Progenitor cell of endocrine pancreas (in vitro differentiated cells): ENCODE results near the gene ATP2B2. TPM values are rescaled to one million over a fixed set of nuclear protein-coding genes. Genes with fewer than 3 reads are reported as not detected.

Experiments
- DNase-seq: peaks from one replicate; pipeline ENCODE4 v3.0.0; 2021; ENCODE audit warnings: low spot score; ENCODE audit not compliant: unreplicated experiment
- H3K27ac Mint-ChIP-seq: 2 replicates; pipeline ENCODE4 v1.8.0; 2021; ENCODE audit warnings: mild to moderate bottlenecking, moderate library complexity, mixed read lengths
- H3K27me3 Mint-ChIP-seq: 2 replicates; pipeline ENCODE4 v1.8.0; 2021; ENCODE audit warnings: mixed read lengths
- H3K36me3 Mint-ChIP-seq: 2 replicates; pipeline ENCODE4 v1.8.0; 2022; ENCODE audit warnings: mixed read lengths; ENCODE audit not compliant: insufficient read depth
- H3K4me1 Mint-ChIP-seq: 2 replicates; pipeline ENCODE4 v1.8.0; 2021; ENCODE audit warnings: low read depth, mixed read lengths
- H3K4me3 Mint-ChIP-seq: 2 replicates; pipeline ENCODE4 v1.8.0; 2021; ENCODE audit warnings: low read depth, mild to moderate bottlenecking, moderate library complexity, mixed read lengths
- H3K9me3 Mint-ChIP-seq: 2 replicates; pipeline ENCODE4 v1.8.0; 2021; ENCODE audit warnings: low read depth, mixed read lengths
- total RNA-seq: library from RNA; stranded (reverse); gene quantifications from 2 replicates; pipeline ENCODE4 v1.2.1, GENCODE V29; 2021
- TF ChIP-seq, protein P1 (sequence below): fragments of 200-600 bp; sonication (generic); IDR thresholded peaks from one replicate; pipeline ENCODE4 v1.5.0; 2021; ENCODE audit warnings: antibody characterized with exemption, mild to moderate bottlenecking; ENCODE audit not compliant: unreplicated experiment

The ATP2B2 gene
- total RNA-seq, 1 donor from 2014 or later, result 0.07 TPM

DNA sequence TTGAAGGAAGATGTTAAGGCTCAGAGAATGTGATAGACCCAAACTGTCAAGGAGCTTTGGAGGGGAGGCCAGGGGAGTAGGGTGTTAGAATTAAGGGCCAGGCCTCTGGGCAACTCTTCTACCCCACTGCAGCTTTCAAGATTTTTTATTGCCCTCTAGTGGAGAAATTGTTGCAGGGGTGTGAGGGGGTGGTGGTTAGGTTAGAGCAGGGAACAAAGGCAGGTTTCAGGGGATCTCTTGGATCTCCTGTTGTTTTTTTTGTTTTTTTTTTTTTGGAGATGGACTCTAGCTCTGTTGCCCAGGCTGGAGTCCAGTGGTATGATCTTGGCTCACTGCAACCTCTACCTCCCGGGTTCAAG, 183.1 kb downstream of the ATP2B2 start:
- no peak for DNase-seq
- H3K27ac Mint-ChIP-seq, result peak overlapping the region; percentile 95
- H3K4me3 Mint-ChIP-seq, result no peak overlapping the region
- peaks cover 2% of the 10 kb centered on the region for H3K36me3 Mint-ChIP-seq
- peaks cover 6% of the 10 kb centered on the region for H3K27me3 Mint-ChIP-seq
- H3K4me1 Mint-ChIP-seq, result peaks cover 11% of the 10 kb centered on the region
- no peaks in the 10 kb centered on the region for H3K9me3 Mint-ChIP-seq
- TF ChIP-seq, protein P1, sequence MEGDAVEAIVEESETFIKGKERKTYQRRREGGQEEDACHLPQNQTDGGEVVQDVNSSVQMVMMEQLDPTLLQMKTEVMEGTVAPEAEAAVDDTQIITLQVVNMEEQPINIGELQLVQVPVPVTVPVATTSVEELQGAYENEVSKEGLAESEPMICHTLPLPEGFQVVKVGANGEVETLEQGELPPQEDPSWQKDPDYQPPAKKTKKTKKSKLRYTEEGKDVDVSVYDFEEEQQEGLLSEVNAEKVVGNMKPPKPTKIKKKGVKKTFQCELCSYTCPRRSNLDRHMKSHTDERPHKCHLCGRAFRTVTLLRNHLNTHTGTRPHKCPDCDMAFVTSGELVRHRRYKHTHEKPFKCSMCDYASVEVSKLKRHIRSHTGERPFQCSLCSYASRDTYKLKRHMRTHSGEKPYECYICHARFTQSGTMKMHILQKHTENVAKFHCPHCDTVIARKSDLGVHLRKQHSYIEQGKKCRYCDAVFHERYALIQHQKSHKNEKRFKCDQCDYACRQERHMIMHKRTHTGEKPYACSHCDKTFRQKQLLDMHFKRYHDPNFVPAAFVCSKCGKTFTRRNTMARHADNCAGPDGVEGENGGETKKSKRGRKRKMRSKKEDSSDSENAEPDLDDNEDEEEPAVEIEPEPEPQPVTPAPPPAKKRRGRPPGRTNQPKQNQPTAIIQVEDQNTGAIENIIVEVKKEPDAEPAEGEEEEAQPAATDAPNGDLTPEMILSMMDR, result peak; percentile 29

DNA sequence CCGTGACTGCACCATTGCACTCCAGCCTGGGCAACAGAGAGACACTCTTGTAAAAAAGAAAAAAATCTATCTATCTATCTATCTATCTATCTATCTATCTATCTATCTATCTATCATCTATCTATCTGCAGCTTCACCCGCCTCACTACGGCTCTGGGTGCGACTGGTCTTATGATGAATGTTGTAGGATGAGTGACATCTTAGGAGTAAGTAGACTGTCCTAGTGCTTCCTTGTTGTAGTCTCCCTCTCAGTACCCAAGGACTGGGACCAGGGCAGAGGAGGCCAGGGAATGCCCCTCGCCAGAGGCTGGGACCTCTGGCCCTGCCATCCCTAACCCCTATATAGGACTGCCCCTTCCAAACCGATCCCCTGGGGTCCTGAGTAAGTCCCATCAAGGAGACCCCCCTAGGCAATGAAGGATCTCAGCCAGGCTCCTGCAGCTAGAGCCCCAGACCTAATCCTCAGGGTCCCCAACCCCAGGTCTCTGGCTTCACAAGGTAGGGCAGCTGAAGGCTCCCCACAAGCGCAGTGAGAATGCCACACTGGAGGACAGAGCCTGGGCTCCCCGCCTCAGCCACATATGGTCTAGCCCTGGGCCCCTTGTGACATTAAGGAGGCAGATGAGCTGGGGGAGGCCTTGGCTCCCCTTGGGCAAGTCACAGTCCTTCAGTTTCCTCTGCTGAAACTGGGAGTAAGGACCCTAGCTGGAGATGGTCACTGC, 183.6 kb downstream of the ATP2B2 start:
- TF ChIP-seq, protein P1, result no peak
- peak overlapping the region; percentile 91 for H3K4me3 Mint-ChIP-seq

DNA sequence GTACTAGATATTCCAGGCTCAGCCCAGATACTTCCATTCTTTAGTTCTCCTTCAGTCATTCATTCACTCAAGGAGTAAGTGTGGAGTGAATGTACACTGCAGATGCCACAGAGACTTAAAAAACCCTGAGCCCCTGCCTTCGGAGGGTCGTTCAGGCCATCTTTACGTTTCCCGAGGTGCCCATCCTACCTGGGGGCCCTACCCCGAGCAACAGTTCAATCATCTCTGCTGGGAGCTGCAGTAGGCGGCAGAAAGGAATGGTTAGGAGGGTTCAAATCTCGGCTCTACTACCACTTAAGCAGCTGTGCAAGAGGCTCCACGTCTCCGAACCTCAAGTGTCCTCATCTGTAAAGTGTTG, 185.1 kb downstream of the ATP2B2 start:
- Mint-ChIP-seq H3K27me3 (peaks cover 3% of the 10 kb centered on the region), H3K4me1 (peaks cover 11% of the 10 kb centered on the region), H3K9me3 (no peaks in the 10 kb centered on the region), H3K27ac (peak overlapping the region; percentile 95), H3K4me3 (peak overlapping the region; percentile 91), H3K36me3 (peaks cover 2% of the 10 kb centered on the region)
- DNase-seq, result no peak
- TF ChIP-seq, protein P1, result no peak

More for the DNA sequence above, 183.6 kb downstream of the ATP2B2 start:
- H3K27ac Mint-ChIP-seq, result peak overlapping the region; percentile 95
- peaks cover 2% of the 10 kb centered on the region for H3K36me3 Mint-ChIP-seq
- H3K27me3 Mint-ChIP-seq, result peaks cover 5% of the 10 kb centered on the region
- H3K4me1 Mint-ChIP-seq, result peaks cover 11% of the 10 kb centered on the region
- H3K9me3 Mint-ChIP-seq, result no peaks in the 10 kb centered on the region
- no peak for DNase-seq

DNA sequence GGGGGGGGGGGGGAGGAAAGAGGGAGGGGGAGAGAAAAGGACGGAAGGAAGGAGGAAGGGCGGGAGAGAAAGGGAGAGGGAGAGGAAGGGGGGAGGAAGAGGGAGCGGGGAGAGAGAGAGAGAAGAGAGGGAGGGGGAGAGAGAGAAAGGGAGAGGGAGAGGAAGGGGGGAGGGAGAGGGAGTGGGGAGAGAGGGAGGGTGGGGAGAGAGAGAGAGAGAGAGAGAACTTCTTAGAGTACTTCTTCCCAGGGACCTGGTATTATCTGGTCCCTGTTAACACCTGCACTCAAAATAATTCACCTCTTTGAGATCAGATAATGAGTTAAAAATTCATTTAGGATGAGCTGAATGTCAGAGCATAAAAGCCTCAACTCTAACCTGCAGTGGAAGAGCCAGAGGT, 185.6 kb downstream of the ATP2B2 start:
- TF ChIP-seq, protein P1, result no peak
- H3K4me1 Mint-ChIP-seq, result peaks cover 11% of the 10 kb centered on the region
- DNase-seq, result no peak
- H3K27ac Mint-ChIP-seq, result peak overlapping the region; percentile 95
- no peaks in the 10 kb centered on the region for H3K27me3 Mint-ChIP-seq
- H3K9me3 Mint-ChIP-seq, result no peaks in the 10 kb centered on the region
- H3K36me3 Mint-ChIP-seq, result peaks cover 4% of the 10 kb centered on the region
- peak overlapping the region; percentile 91 for H3K4me3 Mint-ChIP-seq

DNA sequence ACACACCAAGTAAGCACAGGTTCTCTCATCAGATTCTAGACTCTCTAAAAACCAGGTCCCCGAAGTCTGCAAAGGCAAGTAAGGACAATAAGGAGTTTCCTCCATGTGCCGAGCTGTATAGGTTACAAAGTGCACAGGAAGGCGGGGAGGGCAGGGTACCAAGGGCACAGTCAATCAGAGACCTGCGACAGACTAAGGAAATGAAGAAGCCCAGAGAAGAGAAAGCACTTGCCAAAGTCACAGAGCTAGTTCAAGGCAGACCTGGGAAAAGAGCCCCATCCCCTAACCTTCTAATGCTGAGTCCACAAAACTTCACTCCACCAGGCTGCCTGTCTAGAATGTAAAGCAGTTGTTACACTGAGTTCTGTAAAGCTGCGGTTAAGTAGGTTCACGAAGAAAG, 186.1 kb downstream of the ATP2B2 start:
- Mint-ChIP-seq H3K4me1 (peaks cover 11% of the 10 kb centered on the region), H3K4me3 (peak overlapping the region; percentile 69), H3K27me3 (no peaks in the 10 kb centered on the region), H3K9me3 (no peaks in the 10 kb centered on the region), H3K36me3 (peaks cover 5% of the 10 kb centered on the region), H3K27ac (peak overlapping the region; percentile 59)
- DNase-seq, result no peak
- TF ChIP-seq, protein P1, result no peak
